Mesenteric fat pad (tissue), 1 donor: ENCODE results near the gene TMEM141. TPM values are rescaled to one million over a fixed set of nuclear protein-coding genes. Genes with fewer than 3 reads are reported as not detected.

Experiments
- microRNA-seq: library from miRNA; unstranded; fragments of <30 nt; microRNA quantifications from one replicate; pipeline ENCODE4 v1.2.0, GENCODE V29; 2020; ENCODE audit warnings: borderline number of aligned reads
- total RNA-seq: library from RNA; stranded (reverse); fragmentation: NEBNext Ultra II Directional; extraction: Animal tissue kit (Norgen Biotek cat#: 25700); gene quantifications from one replicate; pipeline ENCODE4 v1.2.1, GENCODE V29; 2021
- donor health status: DM: yes; HTN: yes; CAD: no.

Gene TMEM141
- total RNA-seq, 1 donor from 2014 or later = 33.0 TPM

Small RNAs within 50 kb of the gene (microRNA-seq; reads per million reads assigned to microRNA genes)
- not detected for gene MIR4292
- gene MIR6722 = not detected

Other genes starting within 250 kb of the TMEM141 start
- 89.5 TPM for gene NOTCH1, start 245.3 kb upstream of the TMEM141 start, total RNA-seq
- gene EGFL7, start 128.4 kb upstream of the TMEM141 start, total RNA-seq = 155 TPM
- 547 TPM for gene AGPAT2, start 103.9 kb upstream of the TMEM141 start, total RNA-seq
- gene DIPK1B, start 78.8 kb upstream of the TMEM141 start, total RNA-seq = 3.9 TPM
- gene LCN10, start 48.4 kb upstream of the TMEM141 start, total RNA-seq = 9.2 TPM
- 16.2 TPM for gene LCN6, start 42.8 kb upstream of the TMEM141 start, total RNA-seq
- gene LCN8, start 33.1 kb upstream of the TMEM141 start, total RNA-seq = not detected
- gene LCN15, start 26.8 kb upstream of the TMEM141 start, total RNA-seq = 0.32 TPM
- 0.71 TPM for gene CCDC183, start 5.0 kb downstream of the TMEM141 start, total RNA-seq
- 54.9 TPM for gene RABL6, start 16.6 kb downstream of the TMEM141 start, total RNA-seq
- 1.00 TPM for gene AJM1, start 51.1 kb downstream of the TMEM141 start, total RNA-seq
- 89.6 TPM for gene PHPT1, start 58.1 kb downstream of the TMEM141 start, total RNA-seq
- gene MAMDC4, start 61.0 kb downstream of the TMEM141 start, total RNA-seq = 1.6 TPM
- gene EDF1, start 75.0 kb downstream of the TMEM141 start, total RNA-seq = 215 TPM
- gene TRAF2, start 95.2 kb downstream of the TMEM141 start, total RNA-seq = 8.8 TPM
- gene FBXW5, start 153.4 kb downstream of the TMEM141 start, total RNA-seq = 95.2 TPM
- not detected for gene C8G, start 153.9 kb downstream of the TMEM141 start, total RNA-seq
- gene LCN12, start 160.9 kb downstream of the TMEM141 start, total RNA-seq = not detected
- 249 TPM for gene PTGDS, start 186.2 kb downstream of the TMEM141 start, total RNA-seq
- gene LCNL1, start 191.6 kb downstream of the TMEM141 start, total RNA-seq = 0.71 TPM
- gene PAXX, start 201.1 kb downstream of the TMEM141 start, total RNA-seq = 29.4 TPM
- 1.6 TPM for gene CLIC3, start 205.2 kb downstream of the TMEM141 start, total RNA-seq
- 47.2 TPM for gene ABCA2, start 236.9 kb downstream of the TMEM141 start, total RNA-seq
- gene FUT7, start 240.7 kb downstream of the TMEM141 start, total RNA-seq = 0.55 TPM